GM19438 (cell line): ENCODE data around the gene SERPINA1.

ENCODE experiments used
- ATAC-seq: cut with Tn5 transposase; IDR thresholded peaks from one replicate; pipeline ENCODE4 v1.9.1; 2021; ENCODE audit warnings: low read depth; ENCODE audit not compliant: unreplicated experiment

SERPINA1 gene

GRCh38 chr14:94398536-94398935 is 10.1 kb upstream of the SERPINA1 start:
- ATAC-seq = no peak

GRCh38 chr14:94398182-94398479 is 9.7 kb upstream of the SERPINA1 start:
- ATAC-seq = no peak

GRCh38 chr14:94397289-94398181 is 9.1 kb upstream of the SERPINA1 start:
- ATAC-seq = no peak

GRCh38 chr14:94396628-94397225 is 8.3 kb upstream of the SERPINA1 start:
- no peak for ATAC-seq

GRCh38 chr14:94395888-94396574 is 7.6 kb upstream of the SERPINA1 start:
- no peak for ATAC-seq

- ATAC-seq = no peak
Measured at GRCh38 chr14:94395282-94395887, 7.0 kb upstream of the SERPINA1 start.

- no peak for ATAC-seq
Measured at GRCh38 chr14:94394581-94395207, 6.3 kb upstream of the SERPINA1 start.

GRCh38 chr14:94394025-94394493 is 5.7 kb upstream of the SERPINA1 start:
- ATAC-seq = no peak

GRCh38 chr14:94393474-94393873 is 5.1 kb upstream of the SERPINA1 start:
- ATAC-seq = no peak

- ATAC-seq = no peak
Measured at GRCh38 chr14:94392510-94392935, 4.1 kb upstream of the SERPINA1 start.

- no peak for ATAC-seq
Measured at GRCh38 chr14:94391281-94391975, 3.0 kb upstream of the SERPINA1 start.

- ATAC-seq = no peak
Measured at GRCh38 chr14:94390372-94391086, 2.1 kb upstream of the SERPINA1 start.

- ATAC-seq = no peak
Measured at GRCh38 chr14:94389731-94390371, 1.4 kb upstream of the SERPINA1 start.

GRCh38 chr14:94389104-94389469 is 685 bp upstream of the SERPINA1 start:
- no peak for ATAC-seq

- ATAC-seq = no peak
Measured at GRCh38 chr14:94388027-94388383, 397 bp downstream of the SERPINA1 start.

GRCh38 chr14:94387051-94388026 is 1.1 kb downstream of the SERPINA1 start:
- ATAC-seq = no peak

GRCh38 chr14:94386085-94387031 is 2.0 kb downstream of the SERPINA1 start:
- no peak for ATAC-seq
